C4-2B (cell line): ENCODE measurements around the gene NRAP.

ENCODE experiments used
- CTCF ChIP-seq: fragments of 450-650 bp; conservative IDR thresholded peaks from 2 replicates; pipeline ENCODE4 v1.5.1; 2017; ENCODE audit warnings: mild to moderate bottlenecking
- ZFX ChIP-seq: fragments of 450-650 bp; IDR thresholded peaks from 2 replicates; pipeline ENCODE4 v1.6.1; 2017

- TF ChIP-seq CTCF (no peak), ZFX (no peak)
Measured at GRCh38 chr10:113689057-113689456, 25.2 kb upstream of the NRAP start.
